AG04450 (cell line): ENCODE data around the gene ZBTB7C. TPM values are rescaled to one million over a fixed set of nuclear protein-coding genes. Genes with fewer than 3 reads are reported as not detected.

Source experiments
- CTCF ChIA-PET: fragments of 300-600, 350-600 bp; formaldehyde crosslinking; extraction: SDS; loops from one replicate; lab custom pipeline; 2022; ENCODE audit warnings: antibody characterized with exemption, inconsistent platforms; lab: Charles Lee
- POLR2A ChIA-PET: fragments of 350-600 bp; formaldehyde crosslinking; extraction: SDS; loops from one replicate; lab custom pipeline; 2021; ENCODE audit warnings: antibody characterized with exemption, inconsistent platforms; lab: Yijun Ruan, JAX
- DNase-seq: peaks from one replicate; pipeline ENCODE4 v3.0.0-alpha.2; 2011; ENCODE audit warnings: low read depth, low spot score
- H3K27ac ChIP-seq: one replicate; pipeline ENCODE4 v1.5.1; 2012; ENCODE audit warnings: low read depth, low read length, control low read depth
- H3K27me3 ChIP-seq: one replicate; pipeline ENCODE4 v1.6.0; 2012; ENCODE audit warnings: low read length; ENCODE audit not compliant: control insufficient read depth, insufficient read depth
- H3K4me3 ChIP-seq: 2 replicates; pipeline ENCODE4 v1.5.1; 2011; ENCODE audit warnings: mild to moderate bottlenecking, low read depth, low read length, control low read depth
- H3K9me3 ChIP-seq: 2 replicates; pipeline ENCODE4 v1.5.1; 2012; ENCODE audit warnings: low read length; ENCODE audit not compliant: control insufficient read depth, insufficient read depth
- CTCF ChIP-seq: IDR thresholded peaks from 2 replicates; pipeline ENCODE4 v1.5.1; 2011; ENCODE audit warnings: low read depth, low read length, control low read depth, inconsistent platforms
- polyA plus RNA-seq: library from polyadenylated mRNA; depleted of rRNA; stranded (reverse); fragments of >200 nt; gene quantifications from 2 replicates; pipeline ENCODE4 v1.2.3, GENCODE V29; 2011

ZBTB7C gene
- polyA plus RNA-seq, 1 experiment, result not detected

GRCh38 chr18:48142994-48143393, 266.2 kb downstream of the ZBTB7C start:
- no peak overlapping the region for H3K4me3 ChIP-seq
- ChIA-PET CTCF (no interaction called here), POLR2A (no interaction called here)
- DNase-seq, result no peak
- H3K9me3 ChIP-seq, result no peaks in the 10 kb centered on the region
- H3K27ac ChIP-seq, result no peak overlapping the region
- no peak for TF ChIP-seq CTCF
- peaks cover 6% of the 10 kb centered on the region for H3K27me3 ChIP-seq

GRCh38 chr18:48142353-48142752, 266.8 kb downstream of the ZBTB7C start:
- POLR2A ChIA-PET, result no interaction called here
- peaks cover 12% of the 10 kb centered on the region for H3K27me3 ChIP-seq
- CTCF ChIA-PET, result no interaction called here
- no peak for DNase-seq
- no peak overlapping the region for H3K27ac ChIP-seq
- no peaks in the 10 kb centered on the region for H3K9me3 ChIP-seq
- TF ChIP-seq CTCF, result no peak
- no peak overlapping the region for H3K4me3 ChIP-seq

- no peak for DNase-seq
- Histone ChIP-seq H3K27ac (no peak overlapping the region), H3K4me3 (no peak overlapping the region), H3K9me3 (no peaks in the 10 kb centered on the region), H3K27me3 (peaks cover 26% of the 10 kb centered on the region)
- CTCF ChIA-PET, result no interaction called here
- POLR2A ChIA-PET, result no interaction called here
- TF ChIP-seq CTCF, result no peak
Measured at GRCh38 chr18:48140731-48141130, 268.5 kb downstream of the ZBTB7C start.

- CTCF ChIA-PET, result no interaction called here
- POLR2A ChIA-PET, result no interaction called here
- H3K9me3 ChIP-seq, result no peaks in the 10 kb centered on the region
Measured at GRCh38 chr18:48139431-48140347, 269.5 kb downstream of the ZBTB7C start.

More at GRCh38 chr18:48139431-48140347, 269.5 kb downstream of the ZBTB7C start:
- DNase-seq, result no peak
- TF ChIP-seq CTCF, result no peak
- Histone ChIP-seq H3K4me3 (no peak overlapping the region), H3K27me3 (peaks cover 36% of the 10 kb centered on the region), H3K27ac (no peak overlapping the region)
